Measurements from ENCODE around the gene SEPTIN12.
"Not testable (repeated sequence)": the region's sequence is repeated elsewhere in the genome, so short reads cannot be mapped to it uniquely, and the experiment has no call there.

Gene SEPTIN12

GRCh38 chr16:4802659-4803287 lies 14.6 kb upstream of the SEPTIN12 start:
- DNase-seq = peak; percentile 92

- DNase-seq = peak; percentile 78
These were observed 14.0 kb upstream of the SEPTIN12 start, which contains the start of gene ROGDI for GRCh38 chr16:4801962-4802658. Gene ROGDI (minus strand): TSS chr16:4802633. CDS start chr16:4802571, 62 bp downstream.

GRCh38 chr16:4801051-4801961 lies 13.2 kb upstream of the SEPTIN12 start:
- DNase-seq = no peak

GRCh38 chr16:4800290-4801041 lies 12.3 kb upstream of the SEPTIN12 start:
- no peak for DNase-seq

GRCh38 chr16:4799171-4799855 lies 11.2 kb upstream of the SEPTIN12 start:
- no peak for DNase-seq

GRCh38 chr16:4798456-4798855 lies 10.3 kb upstream of the SEPTIN12 start:
- no peak for DNase-seq

- no peak for DNase-seq
These were observed 9.7 kb upstream of the SEPTIN12 start for GRCh38 chr16:4797805-4798252.

GRCh38 chr16:4796982-4797804 lies 9.0 kb upstream of the SEPTIN12 start:
- DNase-seq = no peak

- no peak for DNase-seq
These were observed 7.9 kb upstream of the SEPTIN12 start for GRCh38 chr16:4795828-4796572.

- DNase-seq = no peak
These were observed 7.2 kb upstream of the SEPTIN12 start, which contains the start of gene SMIM22 for GRCh38 chr16:4795181-4795827. Gene SMIM22 (plus strand): TSS chr16:4795369. CDS start chr16:4795735, 366 bp downstream.

GRCh38 chr16:4792951-4793513 lies 4.9 kb upstream of the SEPTIN12 start:
- DNase-seq = no peak

- DNase-seq = no peak
These were observed 2.7 kb upstream of the SEPTIN12 start for GRCh38 chr16:4790871-4791270.

- no peak for DNase-seq
These were observed 2.1 kb upstream of the SEPTIN12 start for GRCh38 chr16:4790261-4790660.

GRCh38 chr16:4788910-4789309 lies 765 bp upstream of the SEPTIN12 start:
- no peak for DNase-seq

- no peak for DNase-seq
These were observed 344 bp upstream of the SEPTIN12 start for GRCh38 chr16:4788489-4788889.

GRCh38 chr16:4787068-4787467 lies 1.1 kb downstream of the SEPTIN12 start:
- no peak for DNase-seq

GRCh38 chr16:4785758-4786433 lies 2.2 kb downstream of the SEPTIN12 start:
- no peak for DNase-seq

GRCh38 chr16:4784444-4784987 lies 3.6 kb downstream of the SEPTIN12 start:
- DNase-seq = not testable (repeated sequence)

Data from activated naive CD4-positive, alpha-beta T cell treated with anti-CD3 and anti-CD28 coated beads, Interleukin-2, amount 50 U/mL, for 16 hours (primary cell).